LHCN-M2 (cell line): ENCODE results near the gene HSD17B3. TPM values are rescaled to one million over a fixed set of nuclear protein-coding genes. Genes with fewer than 3 reads are reported as not detected.
"Not testable (repeated sequence)": the region's sequence is repeated elsewhere in the genome, so short reads cannot be mapped to it uniquely, and the experiment has no call there.

Experiments used
- DNase-seq: peaks from one replicate; pipeline ENCODE4 v3.0.0-alpha.2; 2012; ENCODE audit warnings: low read depth
- total RNA-seq: library from RNA; depleted of rRNA; stranded (reverse); fragments of >200 nt; gene quantifications from 2 replicates; pipeline ENCODE4 v1.2.3, GENCODE V29; 2014

The HSD17B3 gene
- total RNA-seq, 1 experiment from 2014 or later = not detected

DNA sequence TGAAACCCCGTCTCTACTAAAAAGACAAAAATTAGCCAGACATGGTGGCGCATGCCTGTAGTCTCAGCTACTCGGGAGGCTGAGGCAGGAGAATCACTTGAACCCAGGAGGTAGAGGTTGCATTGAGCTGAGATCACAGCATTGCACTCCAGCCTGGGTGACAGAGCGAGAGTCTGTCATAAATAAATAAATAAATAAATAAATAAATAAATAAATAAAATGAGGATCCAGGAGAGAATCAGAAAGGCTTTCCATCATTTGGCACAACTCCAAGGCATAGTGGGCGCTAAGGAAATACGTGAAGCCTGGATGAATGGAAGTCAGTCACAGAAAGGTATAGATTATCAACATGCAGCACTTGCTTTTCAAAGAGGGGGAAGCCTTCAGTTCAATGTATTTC is 65.6 kb downstream of the HSD17B3 start:
- not testable (repeated sequence) for DNase-seq

DNA sequence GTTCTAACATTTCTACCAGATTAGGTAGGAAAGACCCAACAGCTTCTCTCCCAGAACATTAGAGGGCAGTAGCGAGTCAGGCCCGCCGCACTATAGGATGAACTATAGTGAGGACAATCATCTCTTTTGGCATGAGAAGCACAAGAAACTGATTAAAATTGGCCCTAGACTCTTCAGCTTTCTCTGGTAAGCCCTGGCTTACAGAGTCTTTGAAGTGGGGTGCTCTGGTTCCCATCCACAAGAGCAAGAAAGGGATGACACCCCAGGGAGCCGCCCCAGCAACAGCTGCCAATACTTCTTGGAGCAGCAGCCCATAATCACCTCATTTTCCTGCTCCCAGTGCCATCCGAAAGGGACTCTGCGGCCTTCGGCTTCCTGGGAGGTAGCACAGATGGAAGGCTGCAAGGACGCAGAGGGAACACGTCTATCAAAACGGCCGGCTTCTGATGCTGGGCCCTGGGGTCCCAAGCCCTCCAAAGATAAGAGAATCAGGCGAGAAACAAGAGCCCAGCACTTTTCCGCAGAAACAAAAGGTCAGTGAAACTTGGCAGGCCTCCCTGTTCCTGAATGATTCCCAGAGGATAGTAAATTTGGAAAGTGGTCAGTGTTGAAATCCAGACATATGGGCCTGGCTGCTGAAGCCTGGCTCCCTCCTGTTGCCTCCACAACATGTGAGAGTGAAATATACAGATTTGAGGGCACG is 69.3 kb downstream of the HSD17B3 start:
- peak; percentile 69 for DNase-seq

GRCh38 chr9:96232164-96232538 is 69.8 kb downstream of the HSD17B3 start:
- no peak for DNase-seq

GRCh38 chr9:96230002-96230401 is 72.0 kb downstream of the HSD17B3 start:
- DNase-seq = no peak

GRCh38 chr9:96222132-96222531 is 79.8 kb downstream of the HSD17B3 start:
- peak; percentile 12 for DNase-seq

DNA sequence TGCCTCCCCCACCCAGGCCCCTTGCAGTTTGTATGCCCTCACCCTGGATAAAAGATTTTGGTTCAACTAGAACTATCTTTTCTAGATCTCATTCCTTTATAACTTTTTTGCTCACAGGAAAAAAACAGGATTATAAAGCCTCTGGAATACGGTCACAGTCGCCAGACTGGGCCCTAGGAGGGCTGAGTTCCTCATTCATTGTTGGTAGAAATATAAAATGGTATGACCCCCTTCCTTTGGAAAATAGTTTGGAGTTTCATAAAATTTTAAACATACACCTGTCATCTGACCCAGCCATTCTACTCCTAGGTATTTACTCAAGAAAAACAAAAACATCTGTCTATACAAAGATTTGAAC is 82.1 kb downstream of the HSD17B3 start:
- no peak for DNase-seq

GRCh38 chr9:96219026-96219899 is 82.7 kb downstream of the HSD17B3 start:
- no peak for DNase-seq

- peak; percentile 30 for DNase-seq
Measured at GRCh38 chr9:96217754-96218693, 84.0 kb downstream of the HSD17B3 start.

- DNase-seq = no peak
Measured at GRCh38 chr9:96217294-96217707, 84.7 kb downstream of the HSD17B3 start.

GRCh38 chr9:96216583-96216982 is 85.4 kb downstream of the HSD17B3 start:
- no peak for DNase-seq

- no peak for DNase-seq
Measured at GRCh38 chr9:96215841-96216240, 86.1 kb downstream of the HSD17B3 start.

- DNase-seq = no peak
Measured at GRCh38 chr9:96214635-96215034, 87.3 kb downstream of the HSD17B3 start.

DNA sequence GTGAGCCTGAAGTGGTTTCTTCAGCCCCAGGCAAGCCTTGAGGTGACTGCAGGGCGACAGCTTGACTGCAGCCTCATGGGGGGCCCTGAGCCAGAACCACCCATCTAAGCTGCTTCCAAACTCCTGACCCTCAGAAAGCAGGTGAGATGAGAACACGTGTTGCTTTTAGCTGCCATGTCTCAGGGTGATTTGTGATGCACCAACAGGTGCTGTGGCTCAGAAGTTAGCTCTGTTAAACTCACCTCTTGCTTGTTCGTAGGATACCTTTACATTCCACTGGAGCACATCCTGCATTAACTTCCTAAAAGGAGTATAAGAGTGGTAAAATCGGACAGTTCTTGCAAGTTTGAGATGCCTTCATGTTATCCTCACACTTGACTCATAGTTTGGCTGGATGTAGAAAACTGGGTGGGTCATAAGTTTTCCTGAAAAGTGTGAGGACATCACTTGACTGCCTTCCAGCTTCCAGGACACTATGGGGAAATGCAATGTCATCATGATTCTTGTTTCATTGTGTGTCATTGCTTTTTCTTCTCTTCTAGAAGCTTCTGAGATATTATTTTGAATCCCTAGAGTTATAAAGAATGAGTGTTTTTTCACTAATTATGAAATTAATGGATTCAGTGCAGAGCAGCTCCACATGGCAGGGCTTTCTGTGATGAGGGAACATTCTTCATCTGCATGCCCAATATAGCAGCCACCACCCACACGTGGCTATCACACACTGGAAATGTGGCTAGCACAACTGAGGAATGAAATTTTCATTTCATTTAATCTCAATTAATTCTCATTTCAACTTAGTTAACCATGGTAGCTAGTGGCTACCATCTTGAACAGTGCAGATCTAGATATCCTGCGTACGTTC is 92.3 kb downstream of the HSD17B3 start:
- DNase-seq = peak; percentile 28

DNA sequence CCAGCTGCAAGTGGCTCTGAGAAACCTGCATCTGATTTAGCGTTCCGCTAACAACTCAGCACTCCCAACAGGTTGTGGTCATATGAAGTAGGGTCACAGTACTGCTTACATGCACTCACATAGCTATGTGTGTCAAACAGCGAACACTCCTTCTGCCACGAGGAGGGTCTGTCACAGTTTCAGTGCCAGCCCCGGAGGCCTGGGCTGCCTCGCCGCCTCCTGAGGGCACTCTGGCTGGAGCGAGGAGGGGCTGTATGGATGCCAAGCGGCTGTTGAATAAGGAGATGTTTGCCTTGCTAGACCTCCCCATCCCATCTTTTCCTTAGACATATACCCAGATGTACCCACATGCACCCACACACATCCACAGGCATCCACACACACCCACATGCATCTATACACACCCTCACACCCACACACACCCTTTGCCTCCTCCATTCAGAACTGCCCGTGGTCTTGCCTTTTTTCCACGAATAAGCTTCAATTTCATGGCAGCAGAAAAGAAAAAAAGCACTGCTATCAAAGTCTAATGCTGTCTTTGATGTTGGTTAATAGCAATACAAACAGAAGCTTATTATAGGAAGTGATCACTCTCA is 95.7 kb downstream of the HSD17B3 start:
- no peak for DNase-seq

DNA sequence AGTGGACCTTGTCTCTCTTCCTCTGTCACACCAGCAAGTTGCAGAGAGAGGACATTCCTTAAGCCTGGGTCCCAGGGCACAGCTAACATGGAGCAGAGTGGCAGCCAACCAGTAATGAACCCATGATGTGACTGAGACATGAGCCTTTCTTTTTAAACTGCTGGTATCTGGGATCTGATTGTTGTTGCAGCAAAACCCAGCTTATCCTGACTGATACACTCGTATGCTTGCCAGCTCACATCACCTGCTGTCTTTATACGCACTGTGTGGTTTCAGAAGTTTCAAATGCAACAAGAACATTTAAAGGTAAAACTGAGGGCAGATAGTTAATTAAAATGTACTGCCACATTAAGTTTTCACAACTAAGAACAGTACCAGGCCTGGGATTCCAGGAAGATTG is 97.1 kb downstream of the HSD17B3 start:
- DNase-seq = no peak

GRCh38 chr9:96203867-96204501 is 98.0 kb downstream of the HSD17B3 start:
- no peak for DNase-seq

GRCh38 chr9:96202971-96203780 is 98.8 kb downstream of the HSD17B3 start:
- no peak for DNase-seq

DNA sequence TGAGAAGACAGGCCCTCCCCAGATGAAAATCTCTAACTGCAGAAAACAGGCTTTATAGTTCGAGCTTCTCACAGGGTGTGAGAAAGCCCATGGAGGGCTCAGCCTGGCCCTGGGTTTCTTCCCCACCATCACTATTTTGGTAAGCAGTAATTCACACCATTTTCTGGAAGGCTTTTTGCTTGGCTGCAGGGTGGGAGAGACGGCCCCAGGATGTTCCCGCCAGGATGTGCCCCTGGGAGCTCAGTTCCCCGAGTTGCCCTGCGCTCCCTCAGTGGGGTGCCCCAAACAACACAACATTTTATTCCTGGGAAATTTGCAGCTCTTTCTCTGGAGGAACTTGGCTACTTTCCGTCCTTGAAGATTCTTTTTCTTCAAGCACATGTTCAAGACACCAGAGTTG is 100.8 kb downstream of the HSD17B3 start:
- DNase-seq = no peak

DNA sequence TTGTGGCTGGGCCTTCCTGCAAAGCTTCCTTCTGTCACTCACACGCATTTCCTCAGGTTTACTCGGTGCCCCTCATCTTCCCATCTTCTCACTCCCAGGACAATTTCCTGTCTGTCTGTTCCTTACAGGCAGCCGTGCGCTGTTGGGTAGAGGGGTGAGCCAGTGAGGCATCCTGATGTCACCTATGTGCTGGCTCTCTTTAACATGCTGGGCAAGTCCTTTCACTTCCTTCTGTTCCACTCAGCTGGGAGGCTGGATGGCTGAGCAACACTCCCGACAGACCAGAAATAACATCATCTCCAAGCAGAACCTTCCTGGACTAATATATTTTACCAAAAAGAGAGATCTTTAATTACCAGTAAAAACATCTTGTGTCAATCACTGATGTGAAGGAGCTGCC is 103.0 kb downstream of the HSD17B3 start:
- DNase-seq = no peak
